ENCODE data around the gene GPN1. TPM values are rescaled to one million over a fixed set of nuclear protein-coding genes. Genes with fewer than 3 reads are reported as not detected.

The GPN1 gene
- total RNA-seq, 1 experiment from 2014 or later, result 48.5 TPM

- Histone ChIP-seq H2AK5ac (ENCODE audit: insufficient read length, low read length) (no peak overlapping the region), H3K4me2 (ENCODE audit: insufficient read depth, insufficient read length, low read length) (no peak overlapping the region), H4K91ac (ENCODE audit: insufficient read length, low read depth, low read length) (no peak overlapping the region), H3K23me2 (ENCODE audit: insufficient read length, low read depth, low read length, poor library complexity, severe bottlenecking) (no peaks in the 10 kb centered on the region), H4K20me1 (ENCODE audit: control insufficient read depth, insufficient read depth, insufficient read length) (no peaks in the 10 kb centered on the region), H3K14ac (ENCODE audit: insufficient read depth, low read length) (no peak overlapping the region), H2BK20ac (ENCODE audit: low read depth, low read length, poor library complexity, severe bottlenecking) (no peak overlapping the region), H2BK5ac (ENCODE audit: insufficient read length, low read length) (no peak overlapping the region), H3K4ac (ENCODE audit: low read depth, low read length) (no peak overlapping the region), H2BK12ac (ENCODE audit: insufficient read length, low read depth, low read length) (no peak overlapping the region), H4K8ac (replicated peaks; ENCODE audit: insufficient read length, low read depth, low read length) (no peak overlapping the region), H2AFZ (ENCODE audit: low read length) (no peak overlapping the region), H2BK15ac (ENCODE audit: low read depth, low read length) (no peak overlapping the region), H3K23ac (ENCODE audit: insufficient read length, low read depth, low read length) (no peak overlapping the region), H3K27me3 (ENCODE audit: insufficient read depth, low read length) (no peaks in the 10 kb centered on the region), H2BK120ac (ENCODE audit: low read depth, low read length, poor library complexity, severe bottlenecking) (no peak overlapping the region), H3K56ac (ENCODE audit: insufficient read length, low read depth, low read length) (no peak overlapping the region), H3T11ph (ENCODE audit: low read length) (no peak overlapping the region), H3K79me1 (ENCODE audit: insufficient read depth, low read depth, low read length, poor library complexity, severe bottlenecking) (peaks cover 5% of the 10 kb centered on the region), H3K18ac (ENCODE audit: insufficient read length, low read depth, low read length) (no peak overlapping the region), H3K4me1 (ENCODE audit: insufficient read depth, low read length) (no peaks in the 10 kb centered on the region), H3K9me3 (ENCODE audit: control insufficient read depth, low read depth, low read length) (peaks cover 9% of the 10 kb centered on the region), H3K27ac (ENCODE audit: insufficient read length, low read depth, low read length) (no peak overlapping the region), H4K5ac (ENCODE audit: insufficient read length, low read depth, low read length) (no peak overlapping the region), H3K9ac (ENCODE audit: extremely low read depth, insufficient read length, low read length) (no peak overlapping the region), H3K79me2 (ENCODE audit: insufficient read depth, low read length) (peaks cover 20% of the 10 kb centered on the region; the same call in 1 of the 2 replicates)
- H3K4me3 Mint-ChIP-seq, result no peak overlapping the region
- H3K27ac Mint-ChIP-seq, result no peak overlapping the region
- peaks cover 40 to 46% (median 43%) of the 10 kb centered on the region in 3 experiments for H3K36me3 Mint-ChIP-seq (ENCODE audit: insufficient read depth in 1 of 3, low read depth in 3 of 3)
- no peak for DNase-seq
- no peak for TF ChIP-seq CTCF (conservative IDR thresholded peaks at IDR 0.05)
- no peaks in the 10 kb centered on the region; the same call in 1 of the 2 replicates for H3K27me3 Mint-ChIP-seq (ENCODE audit: low read depth)
- no peaks in the 10 kb centered on the region for H3K4me1 Mint-ChIP-seq
- H3K9me3 Mint-ChIP-seq, result peaks cover 47 to 50% of the 10 kb centered on the region in 2 experiments
- WGBS (ENCODE audit: extremely low coverage, insufficient read length, low lambda C conversion rate), result no CpG with 5 or more reads among the region's 3 CpGs
Observed at GRCh38 chr2:27591745-27592144, 37.1 kb upstream of the GPN1 start.
